GM13976 (cell line): Measurements from ENCODE around the gene B3GNT9.

Experiments used
- DNase-seq: peaks from one replicate; pipeline ENCODE4 v3.0.0; 2012; ENCODE audit warnings: low spot score
- in situ Hi-C: fragments of 300-500 bp; cut with MboI; formaldehyde crosslinking; loops from one replicate; pipeline ENCODE4 v1.12.0; 2022; ENCODE audit warnings: low sequenced_read_pairs, mixed read lengths, inconsistent platforms; ENCODE audit not compliant: unreplicated experiment
- TF ChIP-seq, protein P1 (sequence below): IDR thresholded peaks from 2 replicates; pipeline ENCODE4 v1.5.1; 2012; ENCODE audit warnings: borderline replicate concordance, mild to moderate bottlenecking; ENCODE audit not compliant: insufficient read depth; ENCODE audit errors: extremely low read depth, missing control alignments, control extremely low read depth

B3GNT9 gene

DNA sequence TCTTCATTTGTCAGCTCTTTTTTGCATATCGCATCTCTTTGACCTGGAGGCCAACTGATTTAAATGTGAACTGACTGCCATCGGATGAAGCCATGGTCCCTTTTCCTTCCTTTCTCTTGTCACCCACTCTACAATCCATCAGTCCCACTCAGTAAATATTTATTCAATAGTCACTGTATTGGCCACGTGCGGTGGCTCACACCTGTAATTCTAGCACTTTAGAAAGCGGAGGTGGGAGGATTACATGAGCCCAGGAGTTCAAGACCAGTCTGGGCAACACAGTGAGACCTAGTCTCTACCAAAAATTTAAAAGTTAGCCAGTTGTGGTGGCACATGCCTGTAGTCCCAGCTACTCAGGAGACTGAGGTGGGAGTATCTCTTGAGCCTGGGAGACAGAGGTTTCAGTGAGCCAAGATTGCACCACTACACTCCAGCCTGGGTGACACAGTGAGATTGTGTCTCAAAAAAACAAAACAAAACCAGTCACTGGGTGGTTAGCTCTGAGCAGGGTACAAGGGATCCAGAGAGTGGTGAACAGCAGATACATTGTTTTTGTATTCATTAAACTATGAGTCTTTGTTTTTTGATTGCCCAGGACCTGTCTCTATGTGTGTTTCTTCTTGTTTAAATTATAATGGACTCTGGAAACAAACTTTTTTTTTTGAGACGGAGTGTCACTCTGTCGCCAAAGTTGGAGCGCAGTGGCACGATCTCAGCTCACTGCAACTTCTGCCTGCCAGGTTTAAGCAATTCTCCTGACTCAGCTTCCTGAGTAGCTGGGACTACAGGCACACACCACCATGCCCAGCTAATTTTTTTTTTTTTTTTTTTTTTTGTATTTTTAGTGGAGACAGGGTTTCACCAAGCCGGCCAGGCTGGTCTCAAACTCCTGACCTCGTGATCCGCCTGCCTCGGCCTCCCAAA lies 34.1 kb downstream of the B3GNT9 start:
- in situ Hi-C loops = no loop called here
- DNase-seq = no peak
- TF ChIP-seq, protein P1, sequence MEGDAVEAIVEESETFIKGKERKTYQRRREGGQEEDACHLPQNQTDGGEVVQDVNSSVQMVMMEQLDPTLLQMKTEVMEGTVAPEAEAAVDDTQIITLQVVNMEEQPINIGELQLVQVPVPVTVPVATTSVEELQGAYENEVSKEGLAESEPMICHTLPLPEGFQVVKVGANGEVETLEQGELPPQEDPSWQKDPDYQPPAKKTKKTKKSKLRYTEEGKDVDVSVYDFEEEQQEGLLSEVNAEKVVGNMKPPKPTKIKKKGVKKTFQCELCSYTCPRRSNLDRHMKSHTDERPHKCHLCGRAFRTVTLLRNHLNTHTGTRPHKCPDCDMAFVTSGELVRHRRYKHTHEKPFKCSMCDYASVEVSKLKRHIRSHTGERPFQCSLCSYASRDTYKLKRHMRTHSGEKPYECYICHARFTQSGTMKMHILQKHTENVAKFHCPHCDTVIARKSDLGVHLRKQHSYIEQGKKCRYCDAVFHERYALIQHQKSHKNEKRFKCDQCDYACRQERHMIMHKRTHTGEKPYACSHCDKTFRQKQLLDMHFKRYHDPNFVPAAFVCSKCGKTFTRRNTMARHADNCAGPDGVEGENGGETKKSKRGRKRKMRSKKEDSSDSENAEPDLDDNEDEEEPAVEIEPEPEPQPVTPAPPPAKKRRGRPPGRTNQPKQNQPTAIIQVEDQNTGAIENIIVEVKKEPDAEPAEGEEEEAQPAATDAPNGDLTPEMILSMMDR = no peak

DNA sequence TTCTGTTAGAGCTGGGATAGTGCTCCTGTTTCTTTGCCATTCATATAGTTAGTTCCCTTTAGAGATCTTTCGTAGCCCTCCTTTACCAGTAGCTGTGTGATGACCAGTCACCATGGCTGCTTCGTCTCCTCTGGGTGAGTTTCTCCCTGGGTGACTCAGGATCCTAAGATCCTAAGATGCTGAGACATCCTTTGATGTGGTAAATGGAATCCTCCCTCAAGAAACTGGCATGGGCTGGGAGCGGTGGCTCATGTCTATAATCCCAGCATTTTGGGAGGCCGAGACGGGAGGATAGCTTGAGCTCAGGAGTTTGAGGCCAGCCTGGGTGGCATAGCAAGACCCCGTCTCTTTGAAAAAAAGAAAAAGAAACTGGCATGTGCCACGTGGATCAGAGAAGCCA lies 35.2 kb downstream of the B3GNT9 start:
- DNase-seq = no peak
- in situ Hi-C loops = no loop called here
- TF ChIP-seq, protein P1 = no peak

DNA sequence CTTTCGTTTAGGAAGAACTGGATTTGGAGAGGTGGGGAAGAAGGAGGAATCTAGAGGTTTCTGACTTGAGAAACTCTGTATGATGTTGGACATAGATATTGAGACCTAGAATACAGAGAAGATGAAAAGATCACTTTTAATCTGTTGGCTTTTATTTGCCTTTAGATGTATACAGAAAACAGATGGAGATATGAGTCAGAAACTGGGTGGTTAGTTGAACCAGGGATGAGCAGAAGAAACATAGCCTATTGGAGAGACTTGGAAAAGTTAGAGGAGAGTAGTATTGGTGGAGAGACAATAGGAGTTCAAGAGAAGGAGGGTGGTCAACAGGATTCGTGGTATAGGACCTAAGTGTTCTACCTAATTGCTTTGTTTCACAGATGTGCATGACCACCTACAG lies 36.0 kb downstream of the B3GNT9 start:
- DNase-seq = no peak
- in situ Hi-C loops = no loop called here
- TF ChIP-seq, protein P1 = no peak

DNA sequence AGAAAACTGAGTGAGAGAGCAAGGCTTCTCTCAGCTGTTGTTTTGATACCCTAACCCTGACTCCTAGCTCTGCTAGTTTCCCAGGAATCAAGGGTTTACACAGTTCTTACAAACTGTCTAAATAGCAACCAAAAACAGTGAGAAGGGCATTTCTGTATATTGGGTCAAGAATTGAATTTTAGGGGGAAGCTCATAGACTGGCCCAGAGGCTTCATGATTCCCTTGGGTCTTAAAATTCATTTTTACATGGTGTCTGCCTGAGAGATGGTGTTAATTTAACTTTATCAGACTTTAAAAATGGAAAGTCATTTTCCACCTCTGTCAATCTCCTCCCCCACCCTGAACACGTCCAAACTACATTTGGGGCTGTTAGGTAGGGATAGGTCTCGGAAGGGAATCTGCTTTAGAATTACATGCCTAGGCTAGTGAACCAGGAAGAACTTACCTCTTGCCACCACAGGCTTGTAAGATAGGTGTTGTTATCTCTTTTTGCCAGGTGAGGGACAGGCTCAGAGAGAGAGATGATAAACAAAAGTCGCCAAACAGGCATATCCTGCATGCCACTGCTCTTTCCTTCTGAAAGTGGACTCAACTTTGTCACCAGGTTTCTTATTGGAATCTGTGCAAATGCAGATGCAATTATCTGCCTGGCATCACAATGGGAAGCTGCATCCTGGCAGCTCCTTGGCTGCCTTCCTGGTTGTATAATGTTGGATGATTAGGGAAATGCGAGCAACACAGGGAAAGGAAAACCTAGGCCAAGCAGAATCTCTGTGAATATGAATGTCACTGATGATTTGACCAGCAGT lies 38.0 kb downstream of the B3GNT9 start:
- TF ChIP-seq, protein P1 = no peak
- no peak for DNase-seq
- in situ Hi-C loops = no loop called here

DNA sequence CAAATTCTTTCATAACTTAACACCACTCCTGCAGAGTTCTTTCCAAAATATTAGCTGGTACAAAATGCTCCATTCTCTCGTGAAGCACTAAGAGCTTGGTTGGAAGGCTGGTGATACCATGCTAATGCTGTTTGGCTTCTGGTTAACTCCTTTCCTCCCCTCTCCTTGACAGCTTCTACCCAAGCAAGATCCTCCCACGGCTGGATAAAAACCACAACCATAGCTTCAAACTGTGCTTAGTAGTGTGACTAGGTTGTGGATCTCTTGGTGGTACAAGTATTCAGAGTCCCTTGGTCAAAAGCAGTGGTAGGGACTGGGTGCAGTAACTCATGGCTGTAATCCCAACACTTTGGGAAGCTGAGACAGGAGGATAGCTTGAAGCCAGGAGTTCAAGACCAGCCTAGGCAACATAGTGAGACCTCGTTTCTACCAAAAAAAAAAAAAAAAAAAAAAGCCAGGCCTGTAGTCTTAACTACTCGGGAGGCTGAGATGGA lies 38.8 kb downstream of the B3GNT9 start:
- TF ChIP-seq, protein P1 = no peak

DNA sequence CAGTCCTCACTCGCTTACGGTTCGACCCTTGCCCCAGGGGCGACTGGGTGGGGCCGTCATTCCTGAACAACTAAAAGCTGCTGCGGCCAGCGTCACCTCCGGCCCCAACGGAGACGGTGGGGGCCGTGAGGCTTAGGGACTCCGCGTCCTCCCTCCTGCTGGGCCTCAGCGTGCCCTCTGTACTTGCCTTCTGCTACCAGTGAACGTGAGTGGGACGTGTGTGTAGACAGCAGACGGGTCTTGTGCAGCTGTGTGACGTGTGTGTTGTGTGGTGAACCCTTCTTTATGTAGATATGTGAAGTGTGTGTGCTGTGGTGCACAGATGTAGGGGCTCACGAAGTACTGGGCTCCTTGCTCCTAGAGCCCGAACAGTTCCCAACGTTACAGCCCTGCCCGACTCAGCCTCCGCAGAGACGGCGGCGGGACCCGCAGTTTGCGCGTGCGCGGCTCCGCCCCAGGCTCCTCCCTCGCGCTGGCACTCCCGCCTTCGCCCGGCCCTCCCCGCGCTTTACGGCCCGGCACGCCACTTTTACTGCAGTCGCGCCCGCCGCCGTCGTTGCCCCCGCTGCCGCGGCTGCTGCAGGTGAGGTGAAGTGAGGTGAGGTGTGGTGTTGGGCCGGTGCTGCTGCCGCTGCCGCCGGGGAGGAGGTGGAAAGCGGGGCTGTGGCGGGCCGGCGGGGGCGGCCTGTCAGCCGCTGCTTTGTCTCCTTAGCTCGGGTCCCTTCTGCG lies 41.2 kb downstream of the B3GNT9 start, which contains the start of gene PHAF1:
TSS of gene PHAF1 (plus strand) at position 535 of the 729 bp plus-strand sequence. CDS start 235 bp downstream, outside the sequence.
- TF ChIP-seq, protein P1 = no peak
- DNase-seq = peak; percentile 100
- in situ Hi-C loops = no loop called here

More for the DNA sequence above, 38.8 kb downstream of the B3GNT9 start:
- in situ Hi-C loops = no loop called here
- no peak for DNase-seq
